ENCODE results near the gene DLL3. TPM values are rescaled to one million over a fixed set of nuclear protein-coding genes. Genes with fewer than 3 reads are reported as not detected.

The DLL3 gene
- total RNA-seq, 2 experiments from 2014 or later, result 4.4 TPM

GRCh38 chr19:39533791-39534190 is 35.0 kb downstream of the DLL3 start:
- Histone ChIP-seq H3K9me3 (ENCODE audit: low read length) (no peaks in the 10 kb centered on the region), H3K4me1 (ENCODE audit: insufficient read depth, low read length, poor library complexity, severe bottlenecking) (peaks cover 36% of the 10 kb centered on the region), H3K79me2 (ENCODE audit: insufficient read depth, low read depth, low read length) (peaks cover 25% of the 10 kb centered on the region; the same call in 1 of the 2 replicates), H3K4me3 (ENCODE audit: low read depth, low read length, poor library complexity, severe bottlenecking) (no peak overlapping the region), H3K36me3 (ENCODE audit: insufficient read depth, low read length) (no peaks in the 10 kb centered on the region; the same call in 1 of the 2 replicates), H4K20me1 (ENCODE audit: insufficient read depth, low read length) (no peaks in the 10 kb centered on the region), H3K9me2 (ENCODE audit: insufficient read depth, low read length) (no peaks in the 10 kb centered on the region), H3K4me2 (ENCODE audit: low read length) (no peak overlapping the region), H2AFZ (ENCODE audit: low read length) (no peak overlapping the region), H3K27ac (ENCODE audit: low read depth, low read length, poor library complexity, severe bottlenecking) (no peak overlapping the region)
- no TSS peak for BruUV-seq (replicated peaks)
- POLR2A ChIA-PET, result interaction anchor here (1.7 to 3.9 kb wide), 2 partner anchors 94 to 98 kb away, joined by 5 to 10 read pairs; partner anchors contain the start of gene RPS16
- intact Hi-C loops (cut with micrococcal nuclease; ENCODE audit: unreplicated experiment), result loop anchor here (2.0 to 10.0 kb wide), 3 partner anchors 35 to 409 kb away; partner anchors contain the start of genes DLL3, MED29, PAF1 and PAK4
- CTCF ChIA-PET (ENCODE audit: unreplicated experiment), result interaction anchor here (0.9 to 1.6 kb wide), 2 partner anchors 26 to 93 kb away, joined by 3 to 4 read pairs; no protein-coding TSS in a partner anchor
- TF ChIP-seq EZH2phosphoT487 (IDR thresholded peaks at IDR 0.05; ENCODE audit: borderline replicate concordance, low read depth, low read length), result no peak
- no peak for TF ChIP-seq CTCF (conservative IDR thresholded peaks at IDR 0.05; ENCODE audit: low read length)
- no peak for DNase-seq (ENCODE audit: low spot score)

GRCh38 chr19:39539165-39539517 is 40.4 kb downstream of the DLL3 start:
- BruUV-seq (replicated peaks), result no TSS peak

More at GRCh38 chr19:39539165-39539517, 40.4 kb downstream of the DLL3 start:
- H3K4me1 ChIP-seq (ENCODE audit: insufficient read depth, low read length, poor library complexity, severe bottlenecking), result peaks cover 46% of the 10 kb centered on the region
- intact Hi-C loops (cut with micrococcal nuclease; ENCODE audit: unreplicated experiment), result loop anchor here (10.0 kb wide), 1 partner anchor 414 kb away; the partner anchor contains the start of gene PAK4
- H3K27ac ChIP-seq (ENCODE audit: low read depth, low read length, poor library complexity, severe bottlenecking), result no peak overlapping the region
- H2AFZ ChIP-seq (ENCODE audit: low read length), result peak overlapping the region; percentile 50
- no peak for TF ChIP-seq EZH2phosphoT487 (IDR thresholded peaks at IDR 0.05; ENCODE audit: borderline replicate concordance, low read depth, low read length)
- no peak for TF ChIP-seq CTCF (conservative IDR thresholded peaks at IDR 0.05; ENCODE audit: low read length)
- no peaks in the 10 kb centered on the region for H3K36me3 ChIP-seq (ENCODE audit: insufficient read depth, low read length)
- POLR2A ChIA-PET, result interaction anchor here (0.6 kb wide), 1 partner anchor 84 kb away, joined by 4 read pairs; no protein-coding TSS in a partner anchor
- DNase-seq (ENCODE audit: low spot score), result peak; percentile 18
- H3K4me3 ChIP-seq (ENCODE audit: low read depth, low read length, poor library complexity, severe bottlenecking), result peak overlapping the region; percentile 86
- peak overlapping the region; percentile 86 for H3K4me2 ChIP-seq (ENCODE audit: low read length)
- H4K20me1 ChIP-seq (ENCODE audit: insufficient read depth, low read length), result no peaks in the 10 kb centered on the region
- no peaks in the 10 kb centered on the region for H3K9me2 ChIP-seq (ENCODE audit: insufficient read depth, low read length)
- no peaks in the 10 kb centered on the region for H3K9me3 ChIP-seq (ENCODE audit: low read length)
- CTCF ChIA-PET (ENCODE audit: unreplicated experiment), result interaction anchor here (0.6 kb wide), 1 partner anchor 40 kb away, joined by 11 read pairs; the partner anchor contains the start of gene DLL3
- H3K79me2 ChIP-seq (ENCODE audit: insufficient read depth, low read depth, low read length), result peaks cover 18% of the 10 kb centered on the region; the same call in 1 of the 2 replicates
